G401 (cell line): ENCODE data around the gene SCAANT1. TPM values are rescaled to one million over a fixed set of nuclear protein-coding genes. Genes with fewer than 3 reads are reported as not detected.

Experiments
- DNase-seq: peaks from one replicate; pipeline ENCODE4 v3.0.0-alpha.2; 2015; ENCODE audit warnings: low spot score
- in situ Hi-C: cut with HindIII; loops from 2 replicates; pipeline ENCODE4 v1.10.0; 2016; ENCODE audit warnings: low sequenced_read_pairs, mixed read lengths
- total RNA-seq: library from RNA; depleted of rRNA; stranded (reverse); fragments of >200 nt; shearing (Covaris generic); gene quantifications from 2 replicates; pipeline ENCODE4 v1.2.3, GENCODE V29; 2014; rRNA removed

Gene SCAANT1
- total RNA-seq, 1 experiment from 2014 or later = not detected

GRCh38 chr3:63872135-63872924 is 39.9 kb downstream of the SCAANT1 start:
- DNase-seq = no peak
- in situ Hi-C loops = no loop called here

GRCh38 chr3:63870615-63871005 is 41.6 kb downstream of the SCAANT1 start:
- no peak for DNase-seq
- in situ Hi-C loops = no loop called here

GRCh38 chr3:63869940-63870614 is 42.1 kb downstream of the SCAANT1 start:
- DNase-seq = no peak
- in situ Hi-C loops = no loop called here

- no peak for DNase-seq
- in situ Hi-C loops = no loop called here
Observed at GRCh38 chr3:63867225-63867624, 45.0 kb downstream of the SCAANT1 start.

GRCh38 chr3:63864965-63865327 is 47.2 kb downstream of the SCAANT1 start:
- DNase-seq = no peak
- in situ Hi-C loops = no loop called here

GRCh38 chr3:63864008-63864964 is 47.9 kb downstream of the SCAANT1 start:
- DNase-seq = peak; percentile 24
- in situ Hi-C loops = no loop called here

GRCh38 chr3:63863150-63864007 is 48.8 kb downstream of the SCAANT1 start, which contains the start of the genes ATXN7 and THOC7:
Gene ATXN7 (plus strand): TSS chr3:63863867. CDS start chr3:63912599, 48,732 bp downstream.
Gene THOC7 (minus strand): TSS chr3:63863805. CDS start chr3:63863790, 15 bp downstream.
- peak; percentile 64 for DNase-seq
- in situ Hi-C loops = no loop called here

GRCh38 chr3:63862804-63863149 is 49.4 kb downstream of the SCAANT1 start:
- no peak for DNase-seq
- in situ Hi-C loops = no loop called here

Other genes with a start within 250 kb of the SCAANT1 start
- not detected in 2 replicates for gene C3orf49, start 93.1 kb downstream of the SCAANT1 start, total RNA-seq
- gene THOC7, start 48.6 kb downstream of the SCAANT1 start, total RNA-seq = 76.3 and 127 TPM in 2 replicates
- gene ATXN7, start 48.5 kb downstream of the SCAANT1 start, total RNA-seq = 5.0 and 5.8 TPM in 2 replicates
- 95.3 and 121 TPM in 2 replicates for gene PSMD6, start 111.1 kb upstream of the SCAANT1 start, total RNA-seq